Glutamatergic neuron (in vitro differentiated cells): ENCODE results near the gene KIF6. TPM values are rescaled to one million over a fixed set of nuclear protein-coding genes. Genes with fewer than 3 reads are reported as not detected.

Experiments
- DNase-seq: peaks from one replicate; pipeline ENCODE4 v3.0.0; 2022
- H3K27ac Mint-ChIP-seq: one replicate; pipeline ENCODE4 v1.8.0; 2020; ENCODE audit warnings: mild to moderate bottlenecking, mixed read lengths, inconsistent platforms; ENCODE audit not compliant: unreplicated experiment
- H3K27me3 Mint-ChIP-seq: one replicate; pipeline ENCODE4 v1.8.0; 2020; ENCODE audit warnings: mild to moderate bottlenecking, moderate library complexity, mixed read lengths, inconsistent platforms; ENCODE audit not compliant: unreplicated experiment
- H3K36me3 Mint-ChIP-seq: one replicate; pipeline ENCODE4 v1.8.0; 2020; ENCODE audit warnings: mild to moderate bottlenecking, mixed read lengths, inconsistent platforms; ENCODE audit not compliant: unreplicated experiment
- H3K4me1 Mint-ChIP-seq: one replicate; pipeline ENCODE4 v1.8.0; 2020; ENCODE audit warnings: mild to moderate bottlenecking, low read depth, mixed read lengths, inconsistent platforms; ENCODE audit not compliant: unreplicated experiment
- H3K4me3 Mint-ChIP-seq: one replicate; pipeline ENCODE4 v1.8.0; 2020; ENCODE audit warnings: mild to moderate bottlenecking, mixed read lengths, inconsistent platforms; ENCODE audit not compliant: unreplicated experiment
- H3K9me3 Mint-ChIP-seq: one replicate; pipeline ENCODE4 v1.8.0; 2020; ENCODE audit warnings: mild to moderate bottlenecking, moderate library complexity, mixed read lengths, inconsistent platforms; ENCODE audit not compliant: unreplicated experiment
- total RNA-seq: library from RNA; stranded (reverse); fragmentation: NEBNext Ultra II Directional; extraction: Animal tissue kit (Norgen Biotek cat#: 25700); gene quantifications from one replicate; pipeline ENCODE4 v1.2.1, GENCODE V29; 2021; ENCODE audit not compliant: unreplicated experiment
- TF ChIP-seq, protein P1 (sequence below): fragments of 200-600 bp; sonication (generic); IDR thresholded peaks from one replicate; pipeline ENCODE4 v1.5.0; 2021; ENCODE audit not compliant: partially characterized antibody, unreplicated experiment

KIF6 gene
- total RNA-seq, 1 donor from 2014 or later, result 1.1 TPM

- Mint-ChIP-seq H3K27me3 (no peaks in the 10 kb centered on the region), H3K9me3 (no peaks in the 10 kb centered on the region), H3K36me3 (no peaks in the 10 kb centered on the region), H3K4me3 (no peak overlapping the region), H3K27ac (no peak overlapping the region), H3K4me1 (no peaks in the 10 kb centered on the region)
- no peak for DNase-seq
- TF ChIP-seq, protein P1, sequence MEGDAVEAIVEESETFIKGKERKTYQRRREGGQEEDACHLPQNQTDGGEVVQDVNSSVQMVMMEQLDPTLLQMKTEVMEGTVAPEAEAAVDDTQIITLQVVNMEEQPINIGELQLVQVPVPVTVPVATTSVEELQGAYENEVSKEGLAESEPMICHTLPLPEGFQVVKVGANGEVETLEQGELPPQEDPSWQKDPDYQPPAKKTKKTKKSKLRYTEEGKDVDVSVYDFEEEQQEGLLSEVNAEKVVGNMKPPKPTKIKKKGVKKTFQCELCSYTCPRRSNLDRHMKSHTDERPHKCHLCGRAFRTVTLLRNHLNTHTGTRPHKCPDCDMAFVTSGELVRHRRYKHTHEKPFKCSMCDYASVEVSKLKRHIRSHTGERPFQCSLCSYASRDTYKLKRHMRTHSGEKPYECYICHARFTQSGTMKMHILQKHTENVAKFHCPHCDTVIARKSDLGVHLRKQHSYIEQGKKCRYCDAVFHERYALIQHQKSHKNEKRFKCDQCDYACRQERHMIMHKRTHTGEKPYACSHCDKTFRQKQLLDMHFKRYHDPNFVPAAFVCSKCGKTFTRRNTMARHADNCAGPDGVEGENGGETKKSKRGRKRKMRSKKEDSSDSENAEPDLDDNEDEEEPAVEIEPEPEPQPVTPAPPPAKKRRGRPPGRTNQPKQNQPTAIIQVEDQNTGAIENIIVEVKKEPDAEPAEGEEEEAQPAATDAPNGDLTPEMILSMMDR, result no peak
These were observed 170.1 kb downstream of the KIF6 start for GRCh38 chr6:39555136-39555535.

DNA sequence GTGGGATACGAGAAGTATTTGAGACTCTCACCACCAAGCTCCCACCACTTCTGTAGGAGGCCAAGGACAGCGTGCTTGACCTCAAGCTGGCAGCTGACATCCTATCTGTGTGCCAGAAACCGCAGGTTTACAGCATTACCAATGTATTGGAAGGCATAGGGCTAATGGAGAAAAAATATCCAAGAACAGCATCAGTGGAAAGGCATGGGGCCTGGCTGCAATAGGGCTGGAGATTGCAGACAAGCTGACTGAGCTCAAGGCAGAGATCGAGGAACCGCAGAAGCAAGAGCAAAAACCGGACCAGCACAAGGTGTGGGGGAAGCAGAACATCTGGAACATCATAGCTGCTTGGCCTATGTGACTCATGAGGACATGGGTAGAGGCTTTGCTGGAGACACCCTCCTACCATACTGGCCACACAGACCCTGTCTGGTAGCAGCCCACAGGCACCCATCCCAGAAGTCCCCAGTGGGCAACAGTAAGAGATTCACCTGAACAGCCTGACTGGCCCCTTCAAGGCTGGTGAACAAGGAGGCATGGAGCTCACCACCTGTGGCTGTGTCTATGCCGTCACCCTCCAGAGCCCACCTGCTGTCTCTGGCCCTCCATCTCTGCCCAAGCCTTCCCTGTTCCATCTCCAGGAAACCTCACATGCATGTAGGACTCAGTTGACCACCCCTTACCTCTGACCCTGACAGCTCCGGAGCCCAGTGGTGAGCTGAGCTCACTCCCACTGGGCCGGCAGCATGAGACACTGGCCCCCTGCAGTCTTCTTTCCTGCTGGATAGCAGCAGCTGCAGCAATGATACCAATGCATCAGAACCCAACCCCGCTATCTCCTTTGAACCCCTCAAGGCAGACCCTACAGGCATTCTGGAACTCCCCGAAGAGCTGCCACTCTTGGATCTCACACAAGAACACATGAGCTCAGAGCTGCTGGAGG is 171.1 kb downstream of the KIF6 start:
- H3K4me3 Mint-ChIP-seq, result no peak overlapping the region
- no peaks in the 10 kb centered on the region for H3K9me3 Mint-ChIP-seq
- no peak overlapping the region for H3K27ac Mint-ChIP-seq
- DNase-seq, result no peak
- TF ChIP-seq, protein P1, result no peak
- H3K4me1 Mint-ChIP-seq, result no peaks in the 10 kb centered on the region
- H3K36me3 Mint-ChIP-seq, result no peaks in the 10 kb centered on the region
- H3K27me3 Mint-ChIP-seq, result no peaks in the 10 kb centered on the region

DNA sequence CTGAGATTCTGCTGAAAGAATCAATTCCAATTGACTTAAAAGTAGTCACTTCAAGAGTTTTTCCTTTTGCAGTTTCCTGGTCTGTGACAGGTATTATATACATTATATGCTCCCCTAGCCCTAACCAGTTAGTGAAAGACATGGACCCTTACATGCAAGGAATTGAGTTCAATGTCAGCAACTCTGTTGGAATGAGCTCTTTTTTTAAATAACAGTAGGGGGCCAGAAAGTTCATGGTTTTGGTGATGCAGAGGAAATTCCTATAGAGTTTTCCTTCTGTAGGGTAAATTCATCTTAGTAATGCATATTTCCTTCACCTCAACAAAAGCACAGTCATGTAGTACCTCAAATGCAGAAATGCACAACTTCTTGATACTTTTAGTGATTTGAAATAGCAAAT is 172.2 kb downstream of the KIF6 start:
- Mint-ChIP-seq H3K9me3 (no peaks in the 10 kb centered on the region), H3K4me1 (no peaks in the 10 kb centered on the region), H3K27me3 (no peaks in the 10 kb centered on the region), H3K36me3 (no peaks in the 10 kb centered on the region), H3K27ac (no peak overlapping the region), H3K4me3 (no peak overlapping the region)
- DNase-seq, result no peak
- TF ChIP-seq, protein P1, result no peak

- TF ChIP-seq, protein P1, result no peak
- Mint-ChIP-seq H3K9me3 (no peaks in the 10 kb centered on the region), H3K36me3 (no peaks in the 10 kb centered on the region), H3K4me1 (no peaks in the 10 kb centered on the region), H3K27ac (no peak overlapping the region), H3K4me3 (no peak overlapping the region), H3K27me3 (no peaks in the 10 kb centered on the region)
- DNase-seq, result no peak
These were observed 175.0 kb downstream of the KIF6 start for GRCh38 chr6:39550191-39550590.

DNA sequence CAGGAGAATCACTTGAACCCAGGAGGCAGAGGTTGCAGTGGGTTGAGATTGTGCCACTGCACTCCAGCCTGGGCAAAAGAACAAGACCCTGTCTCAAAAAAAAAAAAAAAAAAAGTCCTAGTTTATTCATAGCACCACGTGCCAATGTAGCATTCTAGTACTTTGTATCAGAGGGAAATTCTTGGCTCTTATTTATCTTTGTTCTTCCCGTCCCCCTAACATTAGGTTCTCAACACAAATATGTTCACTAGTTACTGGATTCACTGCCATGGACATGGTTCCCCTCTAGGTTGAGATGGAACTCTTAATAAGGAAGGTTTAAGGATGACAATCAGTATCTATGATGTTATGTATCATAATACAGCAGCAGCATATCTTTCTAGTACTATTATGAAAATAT is 178.5 kb downstream of the KIF6 start:
- Mint-ChIP-seq H3K9me3 (no peaks in the 10 kb centered on the region), H3K27ac (no peak overlapping the region), H3K36me3 (no peaks in the 10 kb centered on the region), H3K4me1 (no peaks in the 10 kb centered on the region), H3K4me3 (no peak overlapping the region), H3K27me3 (no peaks in the 10 kb centered on the region)
- TF ChIP-seq, protein P1, result no peak
- no peak for DNase-seq
